HepG2 (cell line): ENCODE results near the gene RAC3. TPM values are rescaled to one million over a fixed set of nuclear protein-coding genes. Genes with fewer than 3 reads are reported as not detected.

ENCODE experiments used
- AKAP8 ChIP-seq: sonication (generic); formaldehyde crosslinking; IDR thresholded peaks from 2 replicates; pipeline ENCODE4 v1.5.1; 2020; ENCODE audit warnings: mild to moderate bottlenecking, missing genetic modification reagents
- HMG20B ChIP-seq: conservative IDR thresholded peaks from 2 replicates; pipeline ENCODE4 v1.6.1; 2016; ENCODE audit warnings: missing genetic modification reagents, missing compliant biosample characterization
- HNRNPH1 ChIP-seq: fragments of 200-400 bp; formaldehyde crosslinking; optimal IDR thresholded peaks from 2 replicates; pipeline ENCODE3; 2017; ENCODE audit warnings: mild to moderate bottlenecking, low read depth, low read length
- MAF1 ChIP-seq: sonication (generic); formaldehyde crosslinking; IDR thresholded peaks from 2 replicates; pipeline ENCODE4 v1.5.0; 2020; ENCODE audit warnings: missing genetic modification reagents, borderline replicate concordance
- MBD4 ChIP-seq: IDR thresholded peaks from 2 replicates; pipeline ENCODE4 v1.6.1; 2012; ENCODE audit warnings: low read length, inconsistent platforms, borderline replicate concordance
- NFE2L1 ChIP-seq: sonication (generic); formaldehyde crosslinking; IDR thresholded peaks from 2 replicates; pipeline ENCODE4 v1.4.0; 2020; ENCODE audit warnings: missing genetic modification reagents, mild to moderate bottlenecking, borderline replicate concordance
- POLR2AphosphoS5 ChIP-seq: IDR thresholded peaks from 2 replicates; pipeline ENCODE4 v1.6.1; 2012; ENCODE audit warnings: low read depth, low read length
- POLR2G ChIP-seq: fragments of 200-400 bp; formaldehyde crosslinking; IDR thresholded peaks from 2 replicates; pipeline ENCODE4 v1.6.1; 2018; ENCODE audit warnings: mild to moderate bottlenecking, low read depth, low read length, moderate library complexity
- RFXANK ChIP-seq: IDR thresholded peaks from 2 replicates; pipeline ENCODE4 v1.6.1; 2016
- TBL1XR1 ChIP-seq: fragments of 150-350 bp; IDR thresholded peaks from 2 replicates; pipeline ENCODE4 v1.6.1; 2014; ENCODE audit warnings: borderline replicate concordance, low read length; ENCODE audit not compliant: partially characterized antibody
- ZBTB38 ChIP-seq: sonication (generic); formaldehyde crosslinking; IDR thresholded peaks from 2 replicates; pipeline ENCODE4 v1.5.1; 2020; ENCODE audit warnings: mild to moderate bottlenecking, missing genetic modification reagents
- ZC3H13 ChIP-seq: sonication (generic); formaldehyde crosslinking; IDR thresholded peaks from 2 replicates; pipeline ENCODE4 v1.8.1; 2023; ENCODE audit warnings: mild to moderate bottlenecking, missing genetic modification reagents, moderate library complexity
- ZKSCAN5 ChIP-seq: sonication (generic); formaldehyde crosslinking; IDR thresholded peaks from 2 replicates; pipeline ENCODE4 v1.5.1; 2020; ENCODE audit warnings: mild to moderate bottlenecking, missing genetic modification reagents
- ZNF232 ChIP-seq: sonication (generic); formaldehyde crosslinking; IDR thresholded peaks from 2 replicates; pipeline ENCODE4 v1.4.0; 2020; ENCODE audit warnings: missing genetic modification reagents, borderline replicate concordance
- ZNF549 ChIP-seq: sonication (generic); formaldehyde crosslinking; IDR thresholded peaks from 2 replicates; pipeline ENCODE4 v1.5.0; 2020; ENCODE audit warnings: missing genetic modification reagents
- ZNF598 ChIP-seq: sonication (generic); formaldehyde crosslinking; IDR thresholded peaks from 2 replicates; pipeline ENCODE4 v1.5.1; 2020; ENCODE audit warnings: mild to moderate bottlenecking, missing genetic modification reagents, borderline replicate concordance
- ZNF878 ChIP-seq: sonication (generic); formaldehyde crosslinking; IDR thresholded peaks from 2 replicates; pipeline ENCODE4 v1.8.1; 2023; ENCODE audit warnings: mild to moderate bottlenecking, missing genetic modification reagents, moderate library complexity
- ZSCAN25 ChIP-seq: sonication (generic); formaldehyde crosslinking; IDR thresholded peaks from 2 replicates; pipeline ENCODE4 v1.8.0; 2022; ENCODE audit warnings: mild to moderate bottlenecking, missing genetic modification reagents
- polyA plus RNA-seq, 8 experiments: library from polyadenylated mRNA; depleted of rRNA in 3 of 8; stranded (reverse) in 7 of 8; unstranded in 1 of 8; fragments of >200 nt; fragmentation: Illumina TruSeq in 4 of 8; extraction: Trizol in 4 of 8; gene quantifications; 2 replicates each; pipeline versions ENCODE4 v1.2.1 to v1.2.3, GENCODE V29; 2011 to 2016; ENCODE audit warnings: low read depth in 4 of 8, missing spikeins in 1 of 8, mixed read lengths in 1 of 8; ENCODE audit not compliant: insufficient read depth in 1 of 8
- total RNA-seq, 5 experiments: library from RNA; depleted of rRNA; stranded (reverse); fragments of >200 nt; fragmentation: Illumina TruSeq; extraction: Trizol; gene quantifications; 2 replicates each; pipeline ENCODE4 v1.2.3, GENCODE V29; 2016; ENCODE audit warnings: low read depth in 1 of 5
- TF ChIP-seq, protein P1 (sequence below): IDR thresholded peaks from 2 replicates; pipeline ENCODE4 v1.6.1; 2016; ENCODE audit warnings: low read depth, control low read depth
- TF ChIP-seq, protein P2 (sequence below): sonication (generic); formaldehyde crosslinking; IDR thresholded peaks from 2 replicates; pipeline ENCODE4 v1.4.0; 2020; ENCODE audit warnings: missing genetic modification reagents
- TF ChIP-seq, protein P3 (sequence below): sonication (generic); formaldehyde crosslinking; IDR thresholded peaks from 2 replicates; pipeline ENCODE4 v1.5.1; 2020; ENCODE audit warnings: missing genetic modification reagents, mild to moderate bottlenecking, borderline replicate concordance
- TF ChIP-seq, protein P4 (sequence below): sonication (generic); formaldehyde crosslinking; IDR thresholded peaks from 2 replicates; pipeline ENCODE4 v1.4.0; 2020; ENCODE audit warnings: missing genetic modification reagents
- TF ChIP-seq, protein P5 (sequence below): IDR thresholded peaks from 2 replicates; pipeline ENCODE4 v1.6.1; 2016; ENCODE audit warnings: control low read depth

Gene RAC3
- total and polyA plus RNA-seq, 2 of the 13 experiments (the other 11 are each of a cell fraction or from before 2014, with no cell fraction given): 10.5 to 21.3 TPM

DNA sequence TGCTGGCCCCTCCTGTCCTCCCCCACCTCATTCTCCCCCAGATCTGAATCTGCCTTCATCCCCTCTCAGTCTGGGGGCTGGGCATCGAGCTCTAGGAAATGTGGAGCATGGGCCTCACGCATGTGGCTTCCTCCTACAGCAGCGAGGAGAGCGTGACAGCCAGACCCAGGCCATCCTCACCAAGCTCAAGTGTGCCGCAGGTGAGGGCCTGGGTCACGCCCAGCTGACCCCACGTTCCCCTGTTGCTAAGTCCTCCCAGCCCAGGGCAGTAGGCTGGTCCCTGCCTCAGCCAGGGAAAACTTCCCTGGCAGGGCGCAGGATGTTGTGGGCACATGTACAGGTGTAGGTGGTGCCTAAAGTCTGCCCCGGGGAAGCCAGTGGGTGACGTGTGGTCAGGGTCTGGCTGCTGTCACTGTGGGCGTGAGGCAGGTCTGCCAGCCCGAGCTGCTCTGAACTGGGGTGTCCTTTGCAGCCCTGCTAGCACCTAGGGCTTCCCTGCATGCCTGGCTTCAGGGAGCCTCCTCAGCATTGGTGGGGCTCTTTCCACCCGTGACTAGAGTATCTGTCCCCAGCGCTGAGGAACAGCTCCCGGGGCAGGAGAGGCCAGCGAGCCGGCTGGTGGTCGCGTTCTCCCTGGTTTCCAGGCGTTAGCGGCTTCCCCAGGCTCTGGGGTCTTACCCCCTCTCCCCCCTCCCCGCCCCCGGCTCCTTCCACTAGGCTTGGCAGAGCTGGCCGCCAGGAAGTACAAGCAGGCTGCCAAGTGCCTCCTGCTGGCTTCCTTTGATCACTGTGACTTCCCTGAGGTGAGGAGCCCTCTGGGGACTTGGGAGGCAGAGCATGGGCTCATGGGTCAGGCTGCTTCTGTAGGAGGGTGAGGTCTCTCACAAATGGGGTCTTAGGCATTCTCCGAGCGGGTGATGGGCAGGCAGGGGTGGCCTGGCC lies 23.8 kb downstream of the RAC3 start (continued):
- no peak for TF ChIP-seq ZKSCAN5 (CRISPR knock-in tag)
- TF ChIP-seq, protein P1, sequence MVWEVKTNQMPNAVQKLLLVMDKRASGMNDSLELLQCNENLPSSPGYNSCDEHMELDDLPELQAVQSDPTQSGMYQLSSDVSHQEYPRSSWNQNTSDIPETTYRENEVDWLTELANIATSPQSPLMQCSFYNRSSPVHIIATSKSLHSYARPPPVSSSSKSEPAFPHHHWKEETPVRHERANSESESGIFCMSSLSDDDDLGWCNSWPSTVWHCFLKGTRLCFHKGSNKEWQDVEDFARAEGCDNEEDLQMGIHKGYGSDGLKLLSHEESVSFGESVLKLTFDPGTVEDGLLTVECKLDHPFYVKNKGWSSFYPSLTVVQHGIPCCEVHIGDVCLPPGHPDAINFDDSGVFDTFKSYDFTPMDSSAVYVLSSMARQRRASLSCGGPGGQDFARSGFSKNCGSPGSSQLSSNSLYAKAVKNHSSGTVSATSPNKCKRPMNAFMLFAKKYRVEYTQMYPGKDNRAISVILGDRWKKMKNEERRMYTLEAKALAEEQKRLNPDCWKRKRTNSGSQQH (CRISPR knock-in tag): no peak
- no peak for TF ChIP-seq ZNF878 (CRISPR knock-in tag)
- no peak for TF ChIP-seq MAF1 (CRISPR knock-in tag)
- TF ChIP-seq, protein P2, sequence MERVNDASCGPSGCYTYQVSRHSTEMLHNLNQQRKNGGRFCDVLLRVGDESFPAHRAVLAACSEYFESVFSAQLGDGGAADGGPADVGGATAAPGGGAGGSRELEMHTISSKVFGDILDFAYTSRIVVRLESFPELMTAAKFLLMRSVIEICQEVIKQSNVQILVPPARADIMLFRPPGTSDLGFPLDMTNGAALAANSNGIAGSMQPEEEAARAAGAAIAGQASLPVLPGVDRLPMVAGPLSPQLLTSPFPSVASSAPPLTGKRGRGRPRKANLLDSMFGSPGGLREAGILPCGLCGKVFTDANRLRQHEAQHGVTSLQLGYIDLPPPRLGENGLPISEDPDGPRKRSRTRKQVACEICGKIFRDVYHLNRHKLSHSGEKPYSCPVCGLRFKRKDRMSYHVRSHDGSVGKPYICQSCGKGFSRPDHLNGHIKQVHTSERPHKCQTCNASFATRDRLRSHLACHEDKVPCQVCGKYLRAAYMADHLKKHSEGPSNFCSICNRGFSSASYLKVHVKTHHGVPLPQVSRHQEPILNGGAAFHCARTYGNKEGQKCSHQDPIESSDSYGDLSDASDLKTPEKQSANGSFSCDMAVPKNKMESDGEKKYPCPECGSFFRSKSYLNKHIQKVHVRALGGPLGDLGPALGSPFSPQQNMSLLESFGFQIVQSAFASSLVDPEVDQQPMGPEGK (CRISPR knock-in tag): no peak
- peak; percentile 29; the same call in 1 of the 2 replicates for TF ChIP-seq POLR2AphosphoS5
- TF ChIP-seq ZNF598 (CRISPR knock-in tag): no peak
- no peak for TF ChIP-seq HMG20B (CRISPR knock-in tag)
- TF ChIP-seq, protein P3, sequence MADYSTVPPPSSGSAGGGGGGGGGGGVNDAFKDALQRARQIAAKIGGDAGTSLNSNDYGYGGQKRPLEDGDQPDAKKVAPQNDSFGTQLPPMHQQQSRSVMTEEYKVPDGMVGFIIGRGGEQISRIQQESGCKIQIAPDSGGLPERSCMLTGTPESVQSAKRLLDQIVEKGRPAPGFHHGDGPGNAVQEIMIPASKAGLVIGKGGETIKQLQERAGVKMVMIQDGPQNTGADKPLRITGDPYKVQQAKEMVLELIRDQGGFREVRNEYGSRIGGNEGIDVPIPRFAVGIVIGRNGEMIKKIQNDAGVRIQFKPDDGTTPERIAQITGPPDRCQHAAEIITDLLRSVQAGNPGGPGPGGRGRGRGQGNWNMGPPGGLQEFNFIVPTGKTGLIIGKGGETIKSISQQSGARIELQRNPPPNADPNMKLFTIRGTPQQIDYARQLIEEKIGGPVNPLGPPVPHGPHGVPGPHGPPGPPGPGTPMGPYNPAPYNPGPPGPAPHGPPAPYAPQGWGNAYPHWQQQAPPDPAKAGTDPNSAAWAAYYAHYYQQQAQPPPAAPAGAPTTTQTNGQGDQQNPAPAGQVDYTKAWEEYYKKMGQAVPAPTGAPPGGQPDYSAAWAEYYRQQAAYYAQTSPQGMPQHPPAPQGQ: no peak
- TF ChIP-seq TBL1XR1: no peak
- no peak for TF ChIP-seq ZSCAN25 (CRISPR knock-in tag)
- TF ChIP-seq RFXANK (CRISPR knock-in tag): no peak
- TF ChIP-seq MBD4: no peak
- no peak for TF ChIP-seq ZNF232 (CRISPR knock-in tag)
- TF ChIP-seq POLR2G: peak; percentile 50
- no peak for TF ChIP-seq NFE2L1 (CRISPR knock-in tag)
- TF ChIP-seq, protein P4, sequence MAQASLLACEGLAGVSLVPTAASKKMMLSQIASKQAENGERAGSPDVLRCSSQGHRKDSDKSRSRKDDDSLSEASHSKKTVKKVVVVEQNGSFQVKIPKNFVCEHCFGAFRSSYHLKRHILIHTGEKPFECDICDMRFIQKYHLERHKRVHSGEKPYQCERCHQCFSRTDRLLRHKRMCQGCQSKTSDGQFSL: no peak
- TF ChIP-seq, protein P5, sequence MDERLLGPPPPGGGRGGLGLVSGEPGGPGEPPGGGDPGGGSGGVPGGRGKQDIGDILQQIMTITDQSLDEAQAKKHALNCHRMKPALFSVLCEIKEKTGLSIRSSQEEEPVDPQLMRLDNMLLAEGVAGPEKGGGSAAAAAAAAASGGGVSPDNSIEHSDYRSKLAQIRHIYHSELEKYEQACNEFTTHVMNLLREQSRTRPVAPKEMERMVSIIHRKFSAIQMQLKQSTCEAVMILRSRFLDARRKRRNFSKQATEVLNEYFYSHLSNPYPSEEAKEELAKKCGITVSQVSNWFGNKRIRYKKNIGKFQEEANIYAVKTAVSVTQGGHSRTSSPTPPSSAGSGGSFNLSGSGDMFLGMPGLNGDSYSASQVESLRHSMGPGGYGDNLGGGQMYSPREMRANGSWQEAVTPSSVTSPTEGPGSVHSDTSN (CRISPR knock-in tag): no peak
- TF ChIP-seq ZNF549: no peak
- 0 out of 2 replicates have a peak, but pooled peaks have one; percentile 38 for TF ChIP-seq AKAP8 (CRISPR knock-in tag)
- 0 out of 2 replicates have a peak, but pooled peaks have one; percentile 7 for TF ChIP-seq ZC3H13 (CRISPR knock-in tag)
- TF ChIP-seq HNRNPH1: no peak
- no peak for TF ChIP-seq ZBTB38 (CRISPR knock-in tag)
